GM10266 (cell line): Measurements from ENCODE around the gene RGS2.

Source experiments
- DNase-seq: peaks from one replicate; pipeline ENCODE4 v3.0.0; 2012; ENCODE audit errors: extremely low spot score
- TF ChIP-seq, protein P1 (sequence below): IDR thresholded peaks from 2 replicates; pipeline ENCODE4 v1.5.1; 2012; ENCODE audit warnings: mild to moderate bottlenecking, low read depth; ENCODE audit not compliant: control insufficient read depth, insufficient read depth; ENCODE audit errors: missing control alignments

RGS2 gene

DNA sequence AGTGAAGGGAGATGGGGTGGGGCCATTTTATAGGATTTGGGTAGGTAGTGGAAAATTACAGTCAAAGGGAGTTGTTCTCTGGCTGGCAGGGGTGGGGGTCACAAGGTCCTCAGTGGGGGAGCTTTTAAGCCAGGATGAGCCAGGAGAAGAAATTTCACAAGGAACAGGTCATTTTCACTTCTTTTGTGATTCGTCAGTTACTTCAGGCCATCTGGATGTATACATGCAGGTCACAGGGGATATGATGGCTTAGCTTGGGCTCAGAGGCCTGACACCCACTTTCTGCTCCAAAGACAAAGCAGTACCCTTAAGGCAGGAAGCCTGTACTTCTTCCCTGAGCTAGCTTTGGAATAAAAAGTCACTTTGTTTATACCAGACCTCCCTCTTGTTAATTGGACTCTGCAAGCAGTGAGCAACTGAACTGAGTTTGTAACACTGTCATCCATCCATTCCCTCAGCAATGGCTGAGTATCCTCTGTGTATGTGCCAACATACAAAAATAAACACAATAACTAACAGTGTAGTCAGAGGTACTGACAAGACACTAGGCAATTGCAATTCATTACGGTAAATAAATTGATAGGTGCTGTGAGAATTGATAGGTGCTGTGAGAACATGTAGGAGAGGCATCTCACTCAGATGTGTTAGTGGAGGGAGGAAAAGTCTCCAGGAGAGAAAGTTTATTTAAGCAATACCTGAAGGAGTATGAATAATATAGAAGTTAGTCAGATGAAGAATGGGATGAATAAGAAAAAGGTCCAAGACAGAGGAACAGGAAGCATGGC, 14.7 kb upstream of the RGS2 start:
- no peak for DNase-seq
- TF ChIP-seq, protein P1, sequence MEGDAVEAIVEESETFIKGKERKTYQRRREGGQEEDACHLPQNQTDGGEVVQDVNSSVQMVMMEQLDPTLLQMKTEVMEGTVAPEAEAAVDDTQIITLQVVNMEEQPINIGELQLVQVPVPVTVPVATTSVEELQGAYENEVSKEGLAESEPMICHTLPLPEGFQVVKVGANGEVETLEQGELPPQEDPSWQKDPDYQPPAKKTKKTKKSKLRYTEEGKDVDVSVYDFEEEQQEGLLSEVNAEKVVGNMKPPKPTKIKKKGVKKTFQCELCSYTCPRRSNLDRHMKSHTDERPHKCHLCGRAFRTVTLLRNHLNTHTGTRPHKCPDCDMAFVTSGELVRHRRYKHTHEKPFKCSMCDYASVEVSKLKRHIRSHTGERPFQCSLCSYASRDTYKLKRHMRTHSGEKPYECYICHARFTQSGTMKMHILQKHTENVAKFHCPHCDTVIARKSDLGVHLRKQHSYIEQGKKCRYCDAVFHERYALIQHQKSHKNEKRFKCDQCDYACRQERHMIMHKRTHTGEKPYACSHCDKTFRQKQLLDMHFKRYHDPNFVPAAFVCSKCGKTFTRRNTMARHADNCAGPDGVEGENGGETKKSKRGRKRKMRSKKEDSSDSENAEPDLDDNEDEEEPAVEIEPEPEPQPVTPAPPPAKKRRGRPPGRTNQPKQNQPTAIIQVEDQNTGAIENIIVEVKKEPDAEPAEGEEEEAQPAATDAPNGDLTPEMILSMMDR, result no peak

DNA sequence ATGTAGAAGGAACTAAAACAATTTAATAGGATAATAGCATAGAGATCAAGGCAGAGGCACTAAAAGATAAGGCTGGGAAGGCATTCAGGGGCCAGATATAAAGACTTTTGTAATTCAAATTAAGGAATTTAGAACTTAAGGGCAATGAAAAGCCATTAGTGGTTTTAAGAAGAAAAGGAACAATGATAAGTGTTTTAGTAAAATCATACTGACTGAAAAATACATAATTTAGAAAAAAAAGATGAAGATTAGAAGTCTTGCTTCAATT, 14.1 kb upstream of the RGS2 start:
- no peak for DNase-seq
- TF ChIP-seq, protein P1, result no peak

DNA sequence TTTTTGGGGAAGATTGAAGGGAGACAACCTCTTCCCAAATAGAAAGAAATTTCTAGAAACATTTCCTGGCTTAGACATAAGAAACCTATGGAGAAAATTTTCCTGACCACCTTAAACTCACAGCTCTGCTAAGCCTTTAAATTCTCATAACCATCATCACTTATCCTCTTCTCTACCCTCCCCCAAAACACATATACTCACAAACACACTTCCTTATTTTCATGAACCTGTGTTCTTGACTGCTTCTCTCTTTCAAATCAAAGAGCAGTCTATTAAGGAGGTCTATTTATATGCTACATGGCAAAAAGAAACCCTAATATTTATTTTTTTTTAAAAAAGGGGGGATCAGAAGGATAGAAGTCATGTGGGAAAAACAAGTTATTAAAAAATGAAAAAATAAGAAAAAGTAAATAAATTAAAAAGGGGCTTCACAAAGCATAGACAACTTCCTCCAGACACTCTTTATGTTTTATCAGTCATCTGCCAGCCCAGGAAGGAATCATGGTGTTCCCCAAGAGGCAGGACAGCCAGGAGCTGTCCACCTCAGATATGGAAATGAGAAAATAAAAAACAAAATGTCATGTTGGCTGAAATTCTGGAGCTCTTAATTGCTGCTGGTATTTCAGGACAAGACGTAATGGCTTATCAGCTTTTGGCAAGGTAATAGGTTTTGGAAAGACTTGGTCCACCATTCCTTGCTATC, 12.8 kb upstream of the RGS2 start:
- TF ChIP-seq, protein P1, result no peak
- DNase-seq, result no peak

DNA sequence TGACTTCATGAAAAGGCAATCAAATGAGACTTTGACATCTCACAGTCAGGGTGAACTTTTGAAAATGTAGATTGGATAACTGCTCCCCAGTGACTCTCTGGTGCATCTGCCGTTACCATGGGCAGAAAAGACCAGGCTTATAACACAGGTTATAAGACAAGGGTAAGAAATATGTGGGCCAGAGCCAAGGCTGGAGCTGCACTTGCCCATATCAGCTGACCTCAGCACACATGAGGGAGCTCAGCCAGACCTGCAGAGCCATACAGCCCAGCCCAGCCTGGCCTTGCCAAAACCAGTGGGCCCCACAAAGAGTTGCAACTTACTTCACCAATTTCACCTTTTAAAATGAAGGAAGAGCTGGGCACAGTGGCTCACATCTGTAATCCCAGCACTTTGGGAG, 11.7 kb upstream of the RGS2 start:
- TF ChIP-seq, protein P1, result no peak
- no peak for DNase-seq

DNA sequence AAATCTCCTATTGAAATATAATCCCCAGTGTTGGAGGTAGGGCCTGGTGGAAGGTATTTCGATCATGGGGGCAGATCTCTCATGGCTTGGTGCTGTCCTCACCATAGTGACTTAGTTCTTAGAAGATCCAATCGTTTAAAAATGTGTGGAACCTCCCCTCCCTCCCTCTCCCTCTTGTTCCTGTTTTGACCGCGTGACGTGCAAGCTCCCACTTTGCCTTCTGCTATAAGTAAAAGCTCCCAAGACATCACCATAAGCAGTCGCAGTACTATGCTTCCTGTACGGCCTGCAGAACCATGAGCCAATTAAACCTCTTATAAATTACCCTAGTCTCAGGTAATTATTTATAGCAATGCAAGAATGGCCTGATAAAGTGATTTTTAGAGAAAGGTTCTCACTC, 10.9 kb upstream of the RGS2 start:
- TF ChIP-seq, protein P1, result no peak
- no peak for DNase-seq

DNA sequence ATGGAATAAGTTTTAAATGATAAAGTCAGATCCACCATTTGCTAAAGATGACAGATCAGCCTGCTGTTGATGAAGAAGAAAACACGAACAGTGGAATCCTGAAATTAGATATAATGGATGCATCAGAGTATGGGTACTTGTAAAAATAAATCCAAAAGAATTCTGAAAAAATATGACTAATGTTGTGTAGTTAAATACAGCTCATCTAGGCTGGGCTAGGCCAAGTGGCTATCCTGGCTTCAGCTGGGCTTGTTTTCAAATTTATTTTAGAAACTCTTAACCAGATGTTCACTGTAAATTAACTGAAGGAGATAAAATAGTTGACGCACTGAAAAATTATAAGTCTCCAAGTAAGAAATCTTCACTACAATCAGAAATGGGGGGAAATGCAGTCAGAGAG, 7.4 kb upstream of the RGS2 start:
- TF ChIP-seq, protein P1, result no peak
- DNase-seq, result no peak

DNA sequence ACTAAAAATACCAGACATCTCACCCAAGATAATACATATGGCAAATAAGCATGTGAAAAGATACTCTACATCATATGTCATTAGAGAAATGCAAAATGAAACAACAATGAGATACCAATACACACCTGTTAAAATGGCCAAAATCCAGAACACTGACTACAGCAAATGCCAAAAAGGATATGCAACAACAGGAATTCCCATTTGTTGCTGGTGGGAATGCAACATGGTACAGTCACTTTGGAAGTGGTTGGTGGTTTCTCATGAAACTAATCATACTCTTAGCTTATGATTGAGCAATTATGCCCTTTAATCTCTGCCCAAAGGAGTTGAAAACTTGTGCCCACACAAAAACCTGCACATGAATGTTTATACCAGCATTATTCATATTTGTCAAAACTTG, 6.4 kb upstream of the RGS2 start:
- no peak for DNase-seq
- TF ChIP-seq, protein P1, result no peak
